IMR-90 (cell line): ENCODE data around the gene SLC35F1. TPM values are rescaled to one million over a fixed set of nuclear protein-coding genes. Genes with fewer than 3 reads are reported as not detected.

Experiments
- ATAC-seq: fragments of 200-7000 bp; cut with Tn5 transposase; 2 replicates; pipeline ENCODE4 v1.9.1; 2020; ENCODE audit warnings: low read depth, mild to moderate bottlenecking, moderate library complexity
- BruUV-seq: library from RNA; stranded (reverse); fragments of 400-500 nt; replicated peaks from 2 replicates; lab custom pipeline; 2021; lab: Mats Ljungman, UMichigan
- CTCF ChIA-PET: fragments of 300-600 bp; formaldehyde crosslinking; extraction: SDS; loops from one replicate; lab custom pipeline; 2021; ENCODE audit warnings: antibody characterized with exemption; lab: Yijun Ruan, JAX
- POLR2A ChIA-PET: fragments of 300-600 bp; sonication (Branson Sonifier 250); formaldehyde crosslinking; loops from one replicate; lab custom pipeline; 2022; ENCODE audit warnings: antibody characterized with exemption; ENCODE audit not compliant: unreplicated experiment; lab: Charles Lee
- DNase-seq: peaks from one replicate; pipeline ENCODE4 v3.0.0; 2013
- H2AFZ ChIP-seq: replicated peaks from 2 replicates; pipeline ENCODE3; 2013; ENCODE audit warnings: low read length, mild to moderate bottlenecking; ENCODE audit not compliant: poor library complexity
- H2AK5ac ChIP-seq: 2 replicates; pipeline ENCODE4 v1.6.1; 2013; ENCODE audit warnings: low read depth, low read length, inconsistent platforms
- H2AK9ac ChIP-seq: replicated peaks from 2 replicates; pipeline ENCODE3; 2013; ENCODE audit warnings: mild to moderate bottlenecking, low read depth, low read length, moderate library complexity; ENCODE audit not compliant: poor library complexity
- H2BK120ac ChIP-seq: 2 replicates; pipeline ENCODE4 v1.6.1; 2013; ENCODE audit warnings: low read depth, low read length, inconsistent platforms
- H2BK15ac ChIP-seq: 3 replicates; pipeline ENCODE4 v1.6.1; 2013; ENCODE audit warnings: low read depth, low read length, inconsistent platforms
- H2BK20ac ChIP-seq: 2 replicates; pipeline ENCODE4 v1.6.1; 2013; ENCODE audit warnings: low read depth, mild to moderate bottlenecking, inconsistent platforms, low read length, moderate library complexity
- H2BK5ac ChIP-seq: 2 replicates; pipeline ENCODE4 v1.6.1; 2013; ENCODE audit warnings: mild to moderate bottlenecking, low read depth, low read length, inconsistent platforms; ENCODE audit not compliant: poor library complexity, severe bottlenecking
- H3K14ac ChIP-seq: replicated peaks from 2 replicates; pipeline ENCODE4 v1.6.1; 2013; ENCODE audit warnings: low read depth, low read length, inconsistent platforms
- H3K18ac ChIP-seq: 2 replicates; pipeline ENCODE4 v1.6.1; 2013; ENCODE audit warnings: low read depth, low read length, control low read depth
- H3K23ac ChIP-seq: 2 replicates; pipeline ENCODE4 v1.6.1; 2013; ENCODE audit warnings: low read depth, low read length, inconsistent platforms
- H3K27ac ChIP-seq: 2 replicates; pipeline ENCODE4 v1.5.1; 2013; ENCODE audit warnings: mild to moderate bottlenecking, control low read depth, low read length; ENCODE audit not compliant: insufficient read depth
- H3K27me3 ChIP-seq: 2 replicates; pipeline ENCODE4 v1.6.1; 2013; ENCODE audit warnings: low read length; ENCODE audit not compliant: control insufficient read depth, insufficient read depth
- H3K36me3 ChIP-seq: 2 replicates; pipeline ENCODE4 v1.6.1; 2013; ENCODE audit warnings: low read length, mixed read lengths; ENCODE audit not compliant: control insufficient read depth, insufficient read depth
- H3K4ac ChIP-seq: 2 replicates; pipeline ENCODE4 v1.6.1; 2013; ENCODE audit warnings: low read depth, low read length, inconsistent platforms
- H3K4me1 ChIP-seq: 2 replicates; pipeline ENCODE4 v1.6.1; 2013; ENCODE audit warnings: low read length, mixed read lengths; ENCODE audit not compliant: control insufficient read depth, insufficient read depth
- H3K4me2 ChIP-seq: 2 replicates; pipeline ENCODE4 v1.6.1; 2013; ENCODE audit warnings: low read depth, mild to moderate bottlenecking, control low read depth, low read length, moderate library complexity
- H3K4me3 ChIP-seq: 2 replicates; pipeline ENCODE4 v1.5.1; 2013; ENCODE audit warnings: low read depth, mild to moderate bottlenecking, control low read depth, low read length, moderate library complexity; ENCODE audit not compliant: insufficient read depth
- H3K56ac ChIP-seq: 2 replicates; pipeline ENCODE4 v1.6.1; 2013; ENCODE audit warnings: low read length, inconsistent platforms; ENCODE audit not compliant: insufficient read depth; ENCODE audit errors: extremely low read depth
- H3K79me1 ChIP-seq, 2 experiments: 2 replicates each; pipeline ENCODE4 v1.6.1; 2013; ENCODE audit warnings: low read length in 2 of 2, inconsistent platforms in 1 of 2, low read depth in 1 of 2
- H3K9ac ChIP-seq: 2 replicates; pipeline ENCODE4 v1.6.1; 2013; ENCODE audit warnings: low read depth, low read length, control low read depth
- H3K9me1 ChIP-seq: 2 replicates; pipeline ENCODE4 v1.6.1; 2013; ENCODE audit warnings: low read length, inconsistent platforms; ENCODE audit not compliant: insufficient read depth
- H3K9me3 ChIP-seq: 2 replicates; pipeline ENCODE4 v1.6.1; 2013; ENCODE audit warnings: low read length; ENCODE audit not compliant: control insufficient read depth, insufficient read depth
- H4K20me1 ChIP-seq: 2 replicates; pipeline ENCODE4 v1.6.1; 2013; ENCODE audit warnings: low read length, inconsistent platforms; ENCODE audit not compliant: insufficient read depth
- H4K5ac ChIP-seq: 2 replicates; pipeline ENCODE4 v1.6.1; 2013; ENCODE audit warnings: mild to moderate bottlenecking, low read depth, low read length, control low read depth
- H4K8ac ChIP-seq, 2 experiments: 2 replicates each; pipeline ENCODE4 v1.6.1; 2013; ENCODE audit warnings: low read depth in 2 of 2, low read length in 2 of 2, control low read depth in 1 of 2, inconsistent platforms in 1 of 2
- H4K91ac ChIP-seq: 2 replicates; pipeline ENCODE4 v1.6.1; 2013; ENCODE audit warnings: low read depth, low read length, inconsistent platforms; ENCODE audit not compliant: insufficient read depth
- CEBPB ChIP-seq: IDR thresholded peaks from 2 replicates; pipeline ENCODE4 v1.6.1; 2012; ENCODE audit warnings: low read depth, low read length, improper control_type of control experiment
- FOS ChIP-seq: fragments of 150-350 bp; IDR thresholded peaks from 2 replicates; pipeline ENCODE4 v1.6.1; 2016; ENCODE audit warnings: low read depth, low read length
- RFX5 ChIP-seq: IDR thresholded peaks from 2 replicates; pipeline ENCODE4 v1.8.0; 2012; ENCODE audit warnings: low read depth, mild to moderate bottlenecking, low read length, moderate library complexity
- WGBS, 2 experiments: methylation state at CpG; one replicate each; pipeline versions ENCODE4 v1.1.5 to v1.1.7; 2013; ENCODE audit warnings: missing lambda C conversion rate in 2 of 2; ENCODE audit not compliant: insufficient read length in 1 of 2; ENCODE audit errors: extremely low coverage in 2 of 2; 5-methylcytosine and 5-hydroxymethylcytosine counted together
- dilution Hi-C: fragments of 300-500 bp; cut with HindIII; formaldehyde crosslinking; loops from one replicate; pipeline ENCODE4 v1.14.3; 2018; ENCODE audit warnings: low sequenced_read_pairs; ENCODE audit not compliant: unreplicated experiment
- in situ Hi-C: fragments of 300-500 bp; cut with MboI; formaldehyde crosslinking; loops from 3 replicates; pipeline ENCODE4 v1.14.3; 2019; ENCODE audit warnings: low sequenced_read_pairs, inconsistent platforms, mixed read lengths
- intact Hi-C: fragments of 100-400 bp; cut with micrococcal nuclease; formaldehyde crosslinking; loops from 2 replicates; pipeline ENCODE4 v1.10.0; 2022
- polyA plus RNA-seq, 3 experiments: library from polyadenylated mRNA; depleted of rRNA; stranded (reverse); fragments of >200 nt; gene quantifications; 2 replicates each; pipeline ENCODE4 v1.2.3, GENCODE V29; 2012; ENCODE audit warnings: low replicate concordance in 1 of 3
- total RNA-seq: library from RNA; depleted of rRNA; stranded (reverse); fragments of >200 nt; gene quantifications from 2 replicates; pipeline ENCODE4 v1.2.3, GENCODE V29; 2012

The SLC35F1 gene
- total and polyA plus RNA-seq, 2 of the 4 experiments (the other 2 are of a cell fraction), result not detected

DNA sequence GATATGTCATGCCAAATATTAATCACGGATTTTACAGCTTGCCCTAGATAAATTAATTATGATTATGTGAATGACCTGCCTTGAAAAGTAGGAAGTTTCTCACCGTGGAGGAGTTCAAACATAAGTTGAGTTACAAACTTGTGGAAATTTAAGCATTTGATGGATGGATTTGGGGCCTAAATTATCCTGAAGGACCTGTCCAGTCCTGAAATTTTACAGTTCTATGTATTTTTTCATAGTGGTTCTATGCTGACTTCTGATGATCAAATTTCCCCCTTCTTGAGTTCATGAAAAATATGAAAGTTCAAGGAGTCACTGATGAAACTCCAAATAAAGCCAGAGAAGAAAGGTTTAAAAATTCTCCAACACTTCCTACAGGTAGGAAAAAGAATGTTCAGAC is 178.6 kb downstream of the SLC35F1 start:
- H3K9me3 ChIP-seq, result no peaks in the 10 kb centered on the region
- no peak overlapping the region for H3K56ac ChIP-seq
- DNase-seq, result no peak
- no peak overlapping the region for H3K4ac ChIP-seq
- dilution Hi-C loops (no loop called here), intact Hi-C loops (no loop called here), in situ Hi-C loops (no loop called here)
- no peak overlapping the region for H4K91ac ChIP-seq
- ChIA-PET POLR2A (no interaction called here), CTCF (no interaction called here)
- H2AK9ac ChIP-seq, result no peak overlapping the region
- H2AK5ac ChIP-seq, result no peak overlapping the region
- H3K4me3 ChIP-seq, result no peak overlapping the region
- no peak overlapping the region for H2BK120ac ChIP-seq
- H3K4me1 ChIP-seq, result no peaks in the 10 kb centered on the region
- H3K9me1 ChIP-seq, result no peaks in the 10 kb centered on the region
- H2BK5ac ChIP-seq, result no peak overlapping the region
- no peak overlapping the region for H3K14ac ChIP-seq
- TF ChIP-seq CEBPB (no peak), RFX5 (no peak), FOS (no peak)
- H3K27ac ChIP-seq, result no peak overlapping the region
- no TSS peak for BruUV-seq
- H4K5ac ChIP-seq, result no peak overlapping the region
- WGBS, 2 experiments, result no CpG with 5 or more reads among the region's 2 CpGs
- no peaks in the 10 kb centered on the region for H4K20me1 ChIP-seq
- H3K36me3 ChIP-seq, result no peaks in the 10 kb centered on the region
- H2AFZ ChIP-seq, result no peak overlapping the region
- no peak overlapping the region for H3K4me2 ChIP-seq
- no peak for ATAC-seq
- no peak overlapping the region for H3K18ac ChIP-seq
- H3K79me1 ChIP-seq, result no peaks in the 10 kb centered on the region
- H2BK15ac ChIP-seq, result no peak overlapping the region
- no peak overlapping the region for H3K9ac ChIP-seq
- H2BK20ac ChIP-seq, result no peak overlapping the region
- no peak overlapping the region for H3K23ac ChIP-seq
- no peak overlapping the region for H4K8ac ChIP-seq
- H3K27me3 ChIP-seq, result no peaks in the 10 kb centered on the region
